Ovary (tissue), 3 donors: ENCODE data around the gene MEF2C.

Source experiments
- CTCF ChIP-seq, 3 donors: fragments of 450-650 bp in 2 of 3; fragments of 200-600 bp in 1 of 3; IDR thresholded peaks; one replicate each; pipeline versions ENCODE4 v1.5.1 to v1.8.0; 2016 to 2022; ENCODE audit warnings: antibody characterized with exemption in 3 of 3, mild to moderate bottlenecking in 1 of 3
- EP300 ChIP-seq: sonication (generic); formaldehyde crosslinking; IDR thresholded peaks from one replicate; pipeline ENCODE4 v1.6.1; 2017; ENCODE audit warnings: antibody characterized with exemption
- POLR2A ChIP-seq: fragments of 450-650 bp; IDR thresholded peaks from one replicate; pipeline ENCODE4 v1.6.1; 2017; ENCODE audit warnings: antibody characterized with exemption, mild to moderate bottlenecking, moderate library complexity
- donor health status: DM: no; HTN: no; CAD: no.

GRCh38 chr5:88924330-88924657, 41.3 kb upstream of the MEF2C start:
- TF ChIP-seq POLR2A (no peak), CTCF (IDR thresholded peaks at IDR 0.05) (no peak), EP300 (no peak)
